GM18867 (cell line): Measurements from ENCODE around the gene CCND1.
"Not testable (repeated sequence)": the region's sequence is repeated elsewhere in the genome, so short reads cannot be mapped to it uniquely, and the experiment has no call there.

Experiments used
- ATAC-seq: cut with Tn5 transposase; IDR thresholded peaks from one replicate; pipeline ENCODE4 v1.9.1; 2021; ENCODE audit warnings: mild to moderate bottlenecking, moderate library complexity; ENCODE audit not compliant: unreplicated experiment

The CCND1 gene

GRCh38 chr11:69686452-69686851, 45.5 kb downstream of the CCND1 start:
- no peak for ATAC-seq

- no peak for ATAC-seq
Observed at GRCh38 chr11:69686856-69687255, 45.9 kb downstream of the CCND1 start.

- ATAC-seq: not testable (repeated sequence)
Observed at GRCh38 chr11:69687969-69688771, 47.2 kb downstream of the CCND1 start.

- no peak for ATAC-seq
Observed at GRCh38 chr11:69689484-69690319, 48.7 kb downstream of the CCND1 start.

- ATAC-seq: no peak
Observed at GRCh38 chr11:69691463-69691862, 50.5 kb downstream of the CCND1 start.

GRCh38 chr11:69692422-69692821, 51.5 kb downstream of the CCND1 start:
- no peak for ATAC-seq

- no peak for ATAC-seq
Observed at GRCh38 chr11:69694781-69695180, 53.8 kb downstream of the CCND1 start.

- ATAC-seq: no peak
Observed at GRCh38 chr11:69695581-69695980, 54.6 kb downstream of the CCND1 start.

- ATAC-seq: not testable (repeated sequence)
Observed at GRCh38 chr11:69695995-69696394, 55.0 kb downstream of the CCND1 start.

- no peak for ATAC-seq
Observed at GRCh38 chr11:69696749-69697468, 56.0 kb downstream of the CCND1 start.

- ATAC-seq: no peak
Observed at GRCh38 chr11:69697469-69697843, 56.5 kb downstream of the CCND1 start.

GRCh38 chr11:69697861-69698260, 56.9 kb downstream of the CCND1 start:
- ATAC-seq: no peak

- ATAC-seq: no peak
Observed at GRCh38 chr11:69698362-69698761, 57.4 kb downstream of the CCND1 start.

GRCh38 chr11:69699213-69699612, 58.3 kb downstream of the CCND1 start:
- no peak for ATAC-seq

GRCh38 chr11:69700278-69701140, 59.6 kb downstream of the CCND1 start:
- ATAC-seq: no peak

- no peak for ATAC-seq
Observed at GRCh38 chr11:69702239-69702691, 61.3 kb downstream of the CCND1 start.

- no peak for ATAC-seq
Observed at GRCh38 chr11:69702769-69703452, 62.0 kb downstream of the CCND1 start.

GRCh38 chr11:69703453-69703767, 62.5 kb downstream of the CCND1 start:
- ATAC-seq: no peak
